ENCODE measurements around the gene NELFB.
A peak's percentile ranks its signal among the peaks of the same experiment; 100 is the strongest.

NELFB gene

GRCh38 chr9:137224830-137225694 lies 30.1 kb upstream of the NELFB start, which contains the start of gene CYSRT1:
TSS of gene CYSRT1 (plus strand) at chr9:137225174. CDS start at chr9:137225622, 448 bp downstream.
- DNase-seq: peak; percentile 76

GRCh38 chr9:137225699-137226331 lies 29.3 kb upstream of the NELFB start:
- DNase-seq: no peak

GRCh38 chr9:137226338-137227053 lies 28.6 kb upstream of the NELFB start:
- DNase-seq: no peak

- peak; percentile 46 for DNase-seq
These were observed 27.9 kb upstream of the NELFB start, which contains the start of gene RNF224 for GRCh38 chr9:137227054-137227852. TSS of gene RNF224 (plus strand) at chr9:137227502. CDS start at chr9:137228336, 834 bp downstream.

GRCh38 chr9:137227853-137228505 lies 27.1 kb upstream of the NELFB start:
- no peak for DNase-seq

- no peak for DNase-seq
These were observed 26.6 kb upstream of the NELFB start for GRCh38 chr9:137228506-137228967.

- no peak for DNase-seq
These were observed 25.9 kb upstream of the NELFB start for GRCh38 chr9:137228968-137229896.

GRCh38 chr9:137229903-137230704 lies 25.0 kb upstream of the NELFB start:
- DNase-seq: no peak

- no peak for DNase-seq
These were observed 24.3 kb upstream of the NELFB start, which contains the start of gene SLC34A3 for GRCh38 chr9:137230705-137231371. TSS of gene SLC34A3 (plus strand) at chr9:137230901. CDS start at chr9:137231703, 802 bp downstream.

- DNase-seq: no peak
These were observed 23.6 kb upstream of the NELFB start for GRCh38 chr9:137231372-137232039.

GRCh38 chr9:137232101-137232500 lies 23.0 kb upstream of the NELFB start:
- DNase-seq: no peak

GRCh38 chr9:137232510-137232909 lies 22.6 kb upstream of the NELFB start:
- no peak for DNase-seq

GRCh38 chr9:137233143-137233980 lies 21.8 kb upstream of the NELFB start:
- DNase-seq: no peak

GRCh38 chr9:137234055-137234697 lies 21.0 kb upstream of the NELFB start:
- no peak for DNase-seq

GRCh38 chr9:137234758-137235423 lies 20.2 kb upstream of the NELFB start:
- DNase-seq: no peak
